Natural killer cell treated with Interleukin-12 subunit alpha and Interleukin-12 subunit beta and Interleukin-15 and Interleukin-18, amount 100 ng/mL, for 72 hours (primary cell): ENCODE data around the gene SUV39H2. TPM values are rescaled to one million over a fixed set of nuclear protein-coding genes. Genes with fewer than 3 reads are reported as not detected.

Experiments used
- total RNA-seq, 2 donors: library from RNA; stranded (reverse); gene quantifications; one replicate each; pipeline ENCODE4 v1.2.3, GENCODE V29; 2022

Gene SUV39H2
- total RNA-seq, 2 donors from 2014 or later: 20.4 to 40.5 TPM

Other genes with a start within 250 kb of the SUV39H2 start
- 100 to 1,000 TPM; 226 to 255 TPM for gene FAM107B, start 104.0 kb upstream of the SUV39H2 start, total RNA-seq
- 1 to 10 TPM in 1 of 2 donors, under 1 TPM in 1; 0.48 to 1.0 TPM for gene CDNF, start 40.8 kb upstream of the SUV39H2 start, total RNA-seq
- gene HSPA14, start 40.6 kb upstream of the SUV39H2 start, total RNA-seq: 10 to 100 TPM; 30.3 to 32.4 TPM
- gene MSANTD7, start 40.6 kb upstream of the SUV39H2 start, total RNA-seq: 10 to 100 TPM; 25.4 to 30.3 TPM
- 10 to 100 TPM; 24.8 to 37.3 TPM for gene DCLRE1C, start 75.2 kb downstream of the SUV39H2 start, total RNA-seq
- not detected for gene MEIG1, start 80.5 kb downstream of the SUV39H2 start, total RNA-seq
- gene OLAH, start 165.1 kb downstream of the SUV39H2 start, total RNA-seq: 1 to 10 TPM in 1 of 2 donors, under 1 TPM in 1; 0.89 to 1.2 TPM
- gene ACBD7, start 209.9 kb downstream of the SUV39H2 start, total RNA-seq: under 1 TPM; 0.90 to 0.98 TPM
- 10 to 100 TPM; 13.4 to 21.4 TPM for gene RPP38, start 218.5 kb downstream of the SUV39H2 start, total RNA-seq